Retinal pigment epithelial cell (primary cell): Measurements from ENCODE around the gene COL6A2.

Experiments used
- DNase-seq: peaks from one replicate; pipeline ENCODE4 v3.0.0-alpha.2; 2010; ENCODE audit warnings: low read depth
- H3K4me3 ChIP-seq: 2 replicates; pipeline ENCODE4 v1.5.1; 2011; ENCODE audit warnings: mild to moderate bottlenecking, low read length, control low read depth, moderate library complexity
- CTCF ChIP-seq: conservative IDR thresholded peaks from 2 replicates; pipeline ENCODE4 v1.5.1; 2011; ENCODE audit warnings: low read depth, low read length, control low read depth, inconsistent platforms

The COL6A2 gene

GRCh38 chr21:46125846-46126301, 28.0 kb downstream of the COL6A2 start:
- no peak for TF ChIP-seq CTCF
- DNase-seq: no peak
- H3K4me3 ChIP-seq: no peak overlapping the region

GRCh38 chr21:46126309-46127238, 28.7 kb downstream of the COL6A2 start:
- no peak overlapping the region for H3K4me3 ChIP-seq
- no peak for TF ChIP-seq CTCF
- no peak for DNase-seq

GRCh38 chr21:46127239-46128105, 29.6 kb downstream of the COL6A2 start:
- no peak for TF ChIP-seq CTCF
- H3K4me3 ChIP-seq: no peak overlapping the region
- no peak for DNase-seq

- no peak for DNase-seq
- no peak for TF ChIP-seq CTCF
- no peak overlapping the region for H3K4me3 ChIP-seq
Observed at GRCh38 chr21:46128106-46128932, 30.4 kb downstream of the COL6A2 start.

- no peak overlapping the region for H3K4me3 ChIP-seq
- DNase-seq: no peak
- no peak for TF ChIP-seq CTCF
Observed at GRCh38 chr21:46128933-46129571, 31.1 kb downstream of the COL6A2 start.
